Measurements from ENCODE around the gene DKKL1. TPM values are rescaled to one million over a fixed set of nuclear protein-coding genes. Genes with fewer than 3 reads are reported as not detected.
A peak's percentile ranks its signal among the peaks of the same experiment; 100 is the strongest.

The DKKL1 gene
- polyA plus RNA-seq, 1 donor from 2014 or later = 2.8 TPM

DNA sequence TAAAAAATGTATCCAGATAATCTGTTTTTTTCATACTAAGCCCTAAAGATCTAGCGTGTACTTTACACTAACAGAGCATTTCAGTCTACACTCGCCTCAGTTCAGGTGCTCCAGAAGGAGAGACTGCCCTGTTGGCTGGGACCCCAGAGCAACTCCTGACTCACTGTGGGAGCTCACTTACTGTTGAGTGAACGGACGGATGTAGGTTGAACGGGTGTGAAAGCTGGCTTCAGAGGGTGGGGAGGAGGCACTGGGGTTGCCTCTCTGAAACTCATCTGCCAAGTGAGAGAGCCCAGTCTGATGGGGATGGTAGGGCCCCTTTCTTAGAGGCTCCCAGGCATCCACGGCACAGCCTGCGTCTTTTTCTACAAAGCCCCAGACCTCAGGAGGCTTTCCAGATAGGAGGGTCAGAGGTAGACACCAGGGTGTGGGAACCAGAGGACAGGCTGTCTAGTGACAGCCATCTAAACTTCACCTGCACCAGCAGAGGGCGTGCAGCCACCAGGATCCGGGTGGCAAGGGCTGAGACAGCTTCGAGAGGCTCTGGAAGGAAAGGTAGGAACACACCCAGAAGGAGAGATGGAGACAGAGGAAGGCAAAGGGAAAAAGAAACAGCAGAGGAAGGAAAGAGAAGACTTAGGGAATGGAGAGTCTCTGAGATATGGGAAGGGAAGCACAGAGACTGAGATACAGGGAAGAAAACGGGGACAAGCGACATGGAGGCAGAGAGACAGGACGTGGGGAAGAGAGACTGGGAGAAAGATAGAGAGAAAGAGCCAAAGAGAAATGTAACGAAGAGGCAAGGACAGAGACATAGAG is 28.1 kb downstream of the DKKL1 start:
- no peak for TF ChIP-seq POLR2AphosphoS5 (IDR thresholded peaks at IDR 0.05)
- TF ChIP-seq EZH2 (IDR thresholded peaks at IDR 0.05; ENCODE audit: borderline replicate concordance, insufficient read depth, low read length, poor library complexity, severe bottlenecking) = no peak
- TF ChIP-seq SMC3 (conservative IDR thresholded peaks at IDR 0.05; ENCODE audit: poor library complexity) = peak; percentile 97
- TF ChIP-seq, protein P1, sequence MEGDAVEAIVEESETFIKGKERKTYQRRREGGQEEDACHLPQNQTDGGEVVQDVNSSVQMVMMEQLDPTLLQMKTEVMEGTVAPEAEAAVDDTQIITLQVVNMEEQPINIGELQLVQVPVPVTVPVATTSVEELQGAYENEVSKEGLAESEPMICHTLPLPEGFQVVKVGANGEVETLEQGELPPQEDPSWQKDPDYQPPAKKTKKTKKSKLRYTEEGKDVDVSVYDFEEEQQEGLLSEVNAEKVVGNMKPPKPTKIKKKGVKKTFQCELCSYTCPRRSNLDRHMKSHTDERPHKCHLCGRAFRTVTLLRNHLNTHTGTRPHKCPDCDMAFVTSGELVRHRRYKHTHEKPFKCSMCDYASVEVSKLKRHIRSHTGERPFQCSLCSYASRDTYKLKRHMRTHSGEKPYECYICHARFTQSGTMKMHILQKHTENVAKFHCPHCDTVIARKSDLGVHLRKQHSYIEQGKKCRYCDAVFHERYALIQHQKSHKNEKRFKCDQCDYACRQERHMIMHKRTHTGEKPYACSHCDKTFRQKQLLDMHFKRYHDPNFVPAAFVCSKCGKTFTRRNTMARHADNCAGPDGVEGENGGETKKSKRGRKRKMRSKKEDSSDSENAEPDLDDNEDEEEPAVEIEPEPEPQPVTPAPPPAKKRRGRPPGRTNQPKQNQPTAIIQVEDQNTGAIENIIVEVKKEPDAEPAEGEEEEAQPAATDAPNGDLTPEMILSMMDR (IDR thresholded peaks at IDR 0.05; ENCODE audit: poor library complexity, severe bottlenecking) = peak; percentile 96
- TF ChIP-seq RAD21 (conservative IDR thresholded peaks at IDR 0.05) = peak; percentile 97
- TF ChIP-seq MXI1 (conservative IDR thresholded peaks at IDR 0.05; ENCODE audit: poor library complexity, severe bottlenecking) = no peak
- TF ChIP-seq TAF1 (IDR thresholded peaks at IDR 0.05; ENCODE audit: low read depth) = no peak
- TF ChIP-seq, protein P2, sequence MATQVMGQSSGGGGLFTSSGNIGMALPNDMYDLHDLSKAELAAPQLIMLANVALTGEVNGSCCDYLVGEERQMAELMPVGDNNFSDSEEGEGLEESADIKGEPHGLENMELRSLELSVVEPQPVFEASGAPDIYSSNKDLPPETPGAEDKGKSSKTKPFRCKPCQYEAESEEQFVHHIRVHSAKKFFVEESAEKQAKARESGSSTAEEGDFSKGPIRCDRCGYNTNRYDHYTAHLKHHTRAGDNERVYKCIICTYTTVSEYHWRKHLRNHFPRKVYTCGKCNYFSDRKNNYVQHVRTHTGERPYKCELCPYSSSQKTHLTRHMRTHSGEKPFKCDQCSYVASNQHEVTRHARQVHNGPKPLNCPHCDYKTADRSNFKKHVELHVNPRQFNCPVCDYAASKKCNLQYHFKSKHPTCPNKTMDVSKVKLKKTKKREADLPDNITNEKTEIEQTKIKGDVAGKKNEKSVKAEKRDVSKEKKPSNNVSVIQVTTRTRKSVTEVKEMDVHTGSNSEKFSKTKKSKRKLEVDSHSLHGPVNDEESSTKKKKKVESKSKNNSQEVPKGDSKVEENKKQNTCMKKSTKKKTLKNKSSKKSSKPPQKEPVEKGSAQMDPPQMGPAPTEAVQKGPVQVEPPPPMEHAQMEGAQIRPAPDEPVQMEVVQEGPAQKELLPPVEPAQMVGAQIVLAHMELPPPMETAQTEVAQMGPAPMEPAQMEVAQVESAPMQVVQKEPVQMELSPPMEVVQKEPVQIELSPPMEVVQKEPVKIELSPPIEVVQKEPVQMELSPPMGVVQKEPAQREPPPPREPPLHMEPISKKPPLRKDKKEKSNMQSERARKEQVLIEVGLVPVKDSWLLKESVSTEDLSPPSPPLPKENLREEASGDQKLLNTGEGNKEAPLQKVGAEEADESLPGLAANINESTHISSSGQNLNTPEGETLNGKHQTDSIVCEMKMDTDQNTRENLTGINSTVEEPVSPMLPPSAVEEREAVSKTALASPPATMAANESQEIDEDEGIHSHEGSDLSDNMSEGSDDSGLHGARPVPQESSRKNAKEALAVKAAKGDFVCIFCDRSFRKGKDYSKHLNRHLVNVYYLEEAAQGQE (IDR thresholded peaks at IDR 0.05; ENCODE audit: borderline replicate concordance) = no peak
- TF ChIP-seq EP300 (conservative IDR thresholded peaks at IDR 0.05; ENCODE audit: poor library complexity, severe bottlenecking) = no peak
- Histone ChIP-seq H3K9me3 (ENCODE audit: low read length) (no peaks in the 10 kb centered on the region), H3K27ac (ENCODE audit: low read length) (no peak overlapping the region), H3K4me3 (ENCODE audit: low read length) (no peak overlapping the region), H3K27me3 (ENCODE audit: insufficient read depth, low read depth, low read length) (no peaks in the 10 kb centered on the region), H3F3A (ENCODE audit: insufficient read depth, low read length, poor library complexity, severe bottlenecking) (no peaks in the 10 kb centered on the region), H3K36me3 (ENCODE audit: insufficient read depth, low read length) (no peaks in the 10 kb centered on the region), H2AFZ (ENCODE audit: low read depth, low read length) (no peak overlapping the region), H3K4me2 (ENCODE audit: low read length) (no peak overlapping the region), H3K9me2 (ENCODE audit: insufficient read depth, low read length) (no peaks in the 10 kb centered on the region), H3K9ac (ENCODE audit: low read length) (no peak overlapping the region), H4K20me1 (ENCODE audit: insufficient read depth) (no peaks in the 10 kb centered on the region), H3K79me2 (replicated peaks; ENCODE audit: insufficient read depth, low read length) (no peaks in the 10 kb centered on the region)

DNA sequence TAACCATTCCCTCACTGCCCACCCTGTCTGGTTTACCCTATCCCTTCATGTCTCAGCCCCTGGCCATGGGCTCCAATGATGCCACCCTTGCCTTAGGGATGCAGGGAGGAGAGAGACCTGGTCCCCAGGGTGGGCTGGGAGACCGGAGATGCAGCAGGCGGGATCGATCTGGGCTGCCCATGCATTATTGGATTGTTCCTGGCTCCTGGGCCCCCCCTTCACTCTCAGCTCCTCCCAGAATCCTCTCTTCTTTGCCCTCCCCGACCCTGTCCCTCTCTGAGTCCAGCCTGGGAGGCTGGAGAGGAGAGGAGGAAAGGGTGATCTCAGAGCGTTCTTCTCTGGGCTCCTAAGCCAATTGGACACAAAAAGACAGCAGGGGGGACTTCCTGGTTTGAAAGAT is 30.2 kb downstream of the DKKL1 start:
- Histone ChIP-seq H2AFZ (ENCODE audit: low read depth, low read length) (no peak overlapping the region), H3K4me3 (ENCODE audit: low read length) (no peak overlapping the region), H4K20me1 (ENCODE audit: insufficient read depth) (no peaks in the 10 kb centered on the region), H3K4me2 (ENCODE audit: low read length) (no peak overlapping the region), H3K9me3 (ENCODE audit: low read length) (no peaks in the 10 kb centered on the region), H3K79me2 (replicated peaks; ENCODE audit: insufficient read depth, low read length) (no peaks in the 10 kb centered on the region), H3K36me3 (ENCODE audit: insufficient read depth, low read length) (no peaks in the 10 kb centered on the region), H3F3A (ENCODE audit: insufficient read depth, low read length, poor library complexity, severe bottlenecking) (no peaks in the 10 kb centered on the region), H3K27me3 (ENCODE audit: insufficient read depth, low read depth, low read length) (no peaks in the 10 kb centered on the region), H3K27ac (ENCODE audit: low read length) (no peak overlapping the region), H3K9me2 (ENCODE audit: insufficient read depth, low read length) (no peaks in the 10 kb centered on the region), H3K9ac (ENCODE audit: low read length) (no peak overlapping the region)
- TF ChIP-seq, protein P1 (IDR thresholded peaks at IDR 0.05; ENCODE audit: poor library complexity, severe bottlenecking) = no peak
- no peak for TF ChIP-seq EP300 (conservative IDR thresholded peaks at IDR 0.05; ENCODE audit: poor library complexity, severe bottlenecking)
- no peak for TF ChIP-seq RAD21 (conservative IDR thresholded peaks at IDR 0.05)
- no peak for TF ChIP-seq POLR2AphosphoS5 (IDR thresholded peaks at IDR 0.05)
- no peak for TF ChIP-seq EZH2 (IDR thresholded peaks at IDR 0.05; ENCODE audit: borderline replicate concordance, insufficient read depth, low read length, poor library complexity, severe bottlenecking)
- TF ChIP-seq, protein P2 (IDR thresholded peaks at IDR 0.05; ENCODE audit: borderline replicate concordance) = no peak
- TF ChIP-seq MXI1 (conservative IDR thresholded peaks at IDR 0.05; ENCODE audit: poor library complexity, severe bottlenecking) = no peak
- TF ChIP-seq TAF1 (IDR thresholded peaks at IDR 0.05; ENCODE audit: low read depth) = no peak
- no peak for TF ChIP-seq SMC3 (conservative IDR thresholded peaks at IDR 0.05; ENCODE audit: poor library complexity)
